Measurements from ENCODE around the gene BCL6.
A peak's percentile ranks its signal among the peaks of the same experiment; 100 is the strongest.

- TF ChIP-seq MITF (IDR thresholded peaks at IDR 0.05): no peak
- TF ChIP-seq ZNF274 (IDR thresholded peaks at IDR 0.05; ENCODE audit: borderline replicate concordance, low read depth, low read length): no peak
- no peak for TF ChIP-seq MXI1 (IDR thresholded peaks at IDR 0.05; ENCODE audit: low read depth, low read length)
- TF ChIP-seq CTCF (IDR thresholded peaks at IDR 0.05 in 2 of 3, conservative IDR thresholded peaks at IDR 0.05 in 1 of 3; ENCODE audit: insufficient read depth in 2 of 3, low read depth in 1 of 3, low read length in 3 of 3): peak; percentile 72 to 86 (median 84)
- no peak for TF ChIP-seq CBX5 (IDR thresholded peaks at IDR 0.05; ENCODE audit: borderline replicate concordance, low read depth)
Measured at GRCh38 chr3:187740421-187741399, 4.6 kb downstream of the BCL6 start.
